GM12891 (cell line): ENCODE measurements around the gene PTPN3.

ENCODE experiments used
- POLR2A ChIP-seq: IDR thresholded peaks from 2 replicates; pipeline ENCODE4 v1.6.1; 2011; ENCODE audit warnings: low read depth, low read length, control low read depth
- POLR2AphosphoS5 ChIP-seq: IDR thresholded peaks from 2 replicates; pipeline ENCODE4 v1.6.1; 2011; ENCODE audit warnings: low read depth, low read length, control low read depth
- SPI1 ChIP-seq: IDR thresholded peaks from 2 replicates; pipeline ENCODE4 v1.6.1; 2011; ENCODE audit warnings: low read depth, low read length, control low read depth
- TAF1 ChIP-seq: IDR thresholded peaks from 2 replicates; pipeline ENCODE4 v1.6.1; 2011; ENCODE audit warnings: low read depth, low read length, control low read depth

GRCh38 chr9:109346904-109347303, 151.2 kb downstream of the PTPN3 start:
- TF ChIP-seq POLR2A = no peak
- TF ChIP-seq POLR2AphosphoS5 = no peak
- TF ChIP-seq SPI1 = no peak
- TF ChIP-seq TAF1 = no peak
